Activated naive CD4-positive, alpha-beta T cell treated with anti-CD3 and anti-CD28 coated beads for 36 hours (primary cell): Measurements from ENCODE around the gene ALDH1L2. TPM values are rescaled to one million over a fixed set of nuclear protein-coding genes. Genes with fewer than 3 reads are reported as not detected.

Experiments used
- CTCF ChIA-PET: fragments of 350-600 bp; sonication (Branson Sonifier 250); formaldehyde crosslinking; loops from one replicate; lab custom pipeline; 2021; ENCODE audit warnings: antibody characterized with exemption; lab: Charles Lee
- DNase-seq: peaks from one replicate; pipeline ENCODE4 v3.0.0-alpha.2; 2020
- H3K27ac Mint-ChIP-seq: one replicate; pipeline ENCODE4 v1.8.0; 2021; ENCODE audit warnings: mild to moderate bottlenecking, mixed read lengths
- H3K27me3 Mint-ChIP-seq: one replicate; pipeline ENCODE4 v1.8.0; 2021; ENCODE audit warnings: low read depth, mixed read lengths
- H3K36me3 Mint-ChIP-seq: one replicate; pipeline ENCODE4 v1.8.0; 2021; ENCODE audit warnings: low read depth, mixed read lengths
- H3K4me1 Mint-ChIP-seq: one replicate; pipeline ENCODE4 v1.8.0; 2021; ENCODE audit warnings: low read depth, mixed read lengths
- H3K4me3 Mint-ChIP-seq: one replicate; pipeline ENCODE4 v1.8.0; 2021; ENCODE audit warnings: mild to moderate bottlenecking, moderate library complexity, mixed read lengths
- H3K9me3 Mint-ChIP-seq: one replicate; pipeline ENCODE4 v1.8.0; 2021; ENCODE audit warnings: mixed read lengths
- intact Hi-C: fragments of 100-400 bp; cut with micrococcal nuclease; formaldehyde crosslinking; loops from one replicate; pipeline ENCODE4 v1.15.1; 2023
- total RNA-seq, 2 experiments: library from RNA; stranded (reverse); gene quantifications; one replicate each; pipeline ENCODE4 v1.2.3, GENCODE V29; 2021

Gene ALDH1L2
- total RNA-seq, 2 experiments from 2014 or later: 12.2 to 14.3 TPM

DNA sequence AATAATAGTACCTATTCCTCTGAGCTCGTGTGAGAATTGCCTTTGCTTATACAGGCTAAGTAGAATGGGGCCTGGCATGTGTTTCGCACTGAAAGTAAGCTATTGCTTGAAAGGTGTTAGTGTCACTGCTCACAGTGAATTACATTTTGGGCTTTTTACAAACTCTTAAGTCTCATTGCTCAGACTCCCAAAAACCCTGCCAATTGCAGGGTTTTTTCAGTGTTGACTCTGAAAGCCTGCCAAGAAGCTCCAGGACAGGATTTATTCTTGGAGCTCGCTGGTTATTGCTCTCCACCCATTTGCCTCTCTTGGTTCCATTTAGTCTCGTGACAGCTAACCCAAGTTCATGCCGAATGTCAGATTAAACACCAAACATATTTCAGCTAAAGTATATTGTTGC is 58.4 kb downstream of the ALDH1L2 start:
- H3K9me3 Mint-ChIP-seq: no peaks in the 10 kb centered on the region
- H3K27me3 Mint-ChIP-seq: no peaks in the 10 kb centered on the region
- DNase-seq: no peak
- H3K4me3 Mint-ChIP-seq: no peak overlapping the region
- CTCF ChIA-PET: no interaction called here
- peaks cover 2% of the 10 kb centered on the region for H3K4me1 Mint-ChIP-seq
- intact Hi-C loops: no loop called here
- H3K27ac Mint-ChIP-seq: no peak overlapping the region
- H3K36me3 Mint-ChIP-seq: no peaks in the 10 kb centered on the region

DNA sequence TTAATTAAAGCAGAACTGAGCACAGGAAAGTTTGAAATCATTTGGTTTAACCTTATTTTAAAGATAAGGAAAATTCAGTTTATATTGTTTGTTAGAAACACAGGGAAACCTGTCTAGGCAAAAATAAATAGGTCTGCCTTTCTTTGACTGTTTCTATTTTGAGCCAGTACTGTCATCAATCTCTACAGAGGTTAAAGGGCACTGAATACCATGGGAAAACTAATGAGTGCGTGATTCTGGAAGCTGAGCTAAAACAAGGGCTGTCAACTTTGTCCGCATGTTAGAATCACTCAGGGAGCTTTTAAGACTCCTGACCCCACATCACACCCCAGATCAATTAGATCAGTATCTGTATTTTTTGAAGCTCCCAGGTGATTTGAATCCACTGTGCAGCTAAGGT is 59.3 kb downstream of the ALDH1L2 start:
- no peak overlapping the region for H3K27ac Mint-ChIP-seq
- no peaks in the 10 kb centered on the region for H3K36me3 Mint-ChIP-seq
- intact Hi-C loops: no loop called here
- no peaks in the 10 kb centered on the region for H3K4me1 Mint-ChIP-seq
- no peak overlapping the region for H3K4me3 Mint-ChIP-seq
- H3K9me3 Mint-ChIP-seq: no peaks in the 10 kb centered on the region
- no peak for DNase-seq
- CTCF ChIA-PET: no interaction called here
- H3K27me3 Mint-ChIP-seq: no peaks in the 10 kb centered on the region

DNA sequence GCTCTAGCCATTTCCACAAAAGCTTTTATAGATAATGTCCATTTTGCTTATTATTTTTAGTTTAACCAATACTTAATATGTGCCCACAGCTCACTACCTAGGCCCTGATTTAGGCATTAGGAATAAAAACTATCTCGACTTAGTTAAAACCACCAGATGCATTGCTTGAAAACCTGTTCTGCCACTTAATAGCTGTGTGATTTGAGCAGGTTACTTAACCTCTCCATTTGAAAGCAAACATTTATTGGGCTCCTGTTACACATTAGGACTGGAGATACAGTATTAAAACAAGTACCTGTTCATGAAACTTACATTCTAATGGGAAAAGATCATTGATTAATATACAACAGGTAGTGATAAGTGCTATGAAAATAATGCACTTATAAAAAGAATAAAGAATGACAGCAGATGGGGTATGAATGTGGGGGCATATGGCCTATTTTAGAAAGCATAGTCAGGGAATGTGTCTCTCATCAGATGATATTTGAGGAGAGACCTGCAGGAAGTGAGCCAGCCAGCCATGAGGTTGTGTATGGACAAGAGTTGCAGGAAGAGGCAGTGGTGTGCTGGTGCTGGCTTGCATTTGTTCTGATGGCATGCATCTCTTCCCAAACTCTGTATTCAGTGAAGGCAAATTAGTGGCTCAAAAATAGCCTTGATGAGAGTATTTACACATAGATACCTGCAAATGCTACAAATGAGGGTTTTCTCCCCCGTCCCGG is 63.9 kb downstream of the ALDH1L2 start:
- Mint-ChIP-seq H3K27ac (no peak overlapping the region), H3K9me3 (no peaks in the 10 kb centered on the region), H3K36me3 (peaks cover 9% of the 10 kb centered on the region), H3K4me3 (no peak overlapping the region), H3K27me3 (no peaks in the 10 kb centered on the region), H3K4me1 (no peaks in the 10 kb centered on the region)
- CTCF ChIA-PET: no interaction called here
- intact Hi-C loops: no loop called here
- DNase-seq: no peak

DNA sequence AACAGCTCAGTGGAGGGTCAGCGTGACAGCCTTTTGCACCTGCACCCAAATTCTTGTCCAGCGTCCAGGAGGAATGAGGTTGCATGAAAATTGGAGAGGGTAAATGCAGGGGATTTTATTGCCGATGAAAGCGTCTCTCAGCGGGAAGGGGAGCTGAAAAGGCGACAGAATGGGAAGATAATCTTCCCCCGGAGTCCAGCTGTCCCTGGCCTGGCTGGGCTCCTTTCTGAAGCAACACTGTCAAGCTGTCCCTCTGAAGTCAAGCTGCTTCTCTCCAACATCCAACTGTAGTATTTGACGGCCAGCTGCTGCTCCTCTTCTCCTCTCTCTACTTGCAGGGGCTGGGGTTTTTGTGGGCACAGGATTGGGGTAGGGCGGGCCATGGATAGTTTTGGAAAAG is 65.5 kb downstream of the ALDH1L2 start:
- intact Hi-C loops: no loop called here
- CTCF ChIA-PET: no interaction called here
- Mint-ChIP-seq H3K27me3 (no peaks in the 10 kb centered on the region), H3K9me3 (no peaks in the 10 kb centered on the region), H3K36me3 (peaks cover 15% of the 10 kb centered on the region), H3K27ac (no peak overlapping the region), H3K4me3 (no peak overlapping the region), H3K4me1 (peaks cover 4% of the 10 kb centered on the region)
- no peak for DNase-seq

DNA sequence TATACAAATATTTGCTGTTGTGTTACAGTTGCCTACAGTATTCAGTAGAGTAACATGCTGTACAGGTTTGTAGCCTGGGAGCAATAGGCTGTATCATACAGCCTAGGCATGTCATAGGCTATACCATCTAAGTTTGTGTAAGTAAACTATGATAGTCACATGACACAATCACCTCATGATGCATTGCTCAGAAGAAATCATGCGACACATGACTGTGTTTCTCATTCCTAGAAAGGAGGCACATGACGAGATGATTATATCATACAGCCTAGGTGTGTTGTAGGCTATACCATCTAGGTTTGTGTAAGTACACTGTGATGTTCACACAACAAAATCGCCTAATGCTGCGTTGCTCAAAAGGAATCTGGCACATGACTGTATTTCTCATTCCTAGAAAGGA is 66.2 kb downstream of the ALDH1L2 start:
- intact Hi-C loops: no loop called here
- CTCF ChIA-PET: interaction anchor here (0.7 kb wide), 1 partner anchor 700 kb away, joined by 7 read pairs; no protein-coding TSS in a partner anchor

DNA sequence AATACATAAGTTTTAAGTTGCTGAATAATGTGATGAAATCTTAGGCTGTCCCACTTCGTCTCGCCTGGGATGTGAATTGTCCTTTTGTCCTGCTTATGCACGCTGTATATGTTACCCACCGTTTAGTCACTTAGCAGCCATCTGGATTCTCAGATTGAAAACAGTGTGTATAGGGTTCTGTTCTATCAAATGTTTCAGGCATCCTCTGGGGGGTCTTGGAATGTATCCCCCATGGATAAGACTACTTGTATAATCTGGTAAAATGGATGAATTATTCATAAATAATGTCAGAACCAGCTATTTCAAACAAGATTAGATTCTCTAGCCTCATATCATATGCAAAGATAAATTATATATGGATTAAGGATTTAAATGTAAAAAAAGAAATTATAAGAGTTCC is 68.7 kb downstream of the ALDH1L2 start:
- Mint-ChIP-seq H3K27ac (no peak overlapping the region), H3K27me3 (no peaks in the 10 kb centered on the region), H3K9me3 (peaks cover 3% of the 10 kb centered on the region), H3K4me1 (peaks cover 4% of the 10 kb centered on the region), H3K4me3 (no peak overlapping the region), H3K36me3 (peaks cover 46% of the 10 kb centered on the region)
- DNase-seq: no peak
- CTCF ChIA-PET: interaction anchor here (0.7 kb wide), 1 partner anchor 330 kb away, joined by 3 read pairs; no protein-coding TSS in a partner anchor
- intact Hi-C loops: no loop called here

More for the DNA sequence above, 66.2 kb downstream of the ALDH1L2 start:
- no peak for DNase-seq
- peaks cover 4% of the 10 kb centered on the region for H3K4me1 Mint-ChIP-seq
- no peak overlapping the region for H3K4me3 Mint-ChIP-seq
- no peak overlapping the region for H3K27ac Mint-ChIP-seq
- peaks cover 21% of the 10 kb centered on the region for H3K36me3 Mint-ChIP-seq
- H3K27me3 Mint-ChIP-seq: no peaks in the 10 kb centered on the region
- H3K9me3 Mint-ChIP-seq: no peaks in the 10 kb centered on the region

DNA sequence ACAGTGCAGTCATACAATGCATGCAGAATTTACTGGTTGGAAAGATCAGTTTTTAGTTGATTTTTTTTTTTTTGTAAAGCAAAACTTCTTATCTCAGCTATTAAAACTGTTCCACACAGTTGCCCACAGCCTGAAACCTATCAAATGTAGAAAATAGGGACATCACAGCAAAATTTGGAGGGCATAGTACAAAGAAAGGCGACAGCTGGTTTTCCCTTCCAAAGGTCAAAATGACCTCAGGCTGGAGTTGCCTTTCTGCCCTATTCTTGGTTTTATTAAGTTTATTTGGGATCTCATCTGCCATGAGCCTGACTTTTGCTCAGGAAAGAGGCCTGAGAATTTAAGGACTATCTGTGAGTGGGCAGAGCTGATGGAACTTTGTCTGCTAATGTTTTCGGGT is 69.7 kb downstream of the ALDH1L2 start:
- Mint-ChIP-seq H3K4me1 (peaks cover 4% of the 10 kb centered on the region), H3K27ac (no peak overlapping the region), H3K27me3 (no peaks in the 10 kb centered on the region), H3K4me3 (no peak overlapping the region), H3K36me3 (peaks cover 55% of the 10 kb centered on the region), H3K9me3 (peaks cover 9% of the 10 kb centered on the region)
- CTCF ChIA-PET: no interaction called here
- intact Hi-C loops: no loop called here
- DNase-seq: no peak

DNA sequence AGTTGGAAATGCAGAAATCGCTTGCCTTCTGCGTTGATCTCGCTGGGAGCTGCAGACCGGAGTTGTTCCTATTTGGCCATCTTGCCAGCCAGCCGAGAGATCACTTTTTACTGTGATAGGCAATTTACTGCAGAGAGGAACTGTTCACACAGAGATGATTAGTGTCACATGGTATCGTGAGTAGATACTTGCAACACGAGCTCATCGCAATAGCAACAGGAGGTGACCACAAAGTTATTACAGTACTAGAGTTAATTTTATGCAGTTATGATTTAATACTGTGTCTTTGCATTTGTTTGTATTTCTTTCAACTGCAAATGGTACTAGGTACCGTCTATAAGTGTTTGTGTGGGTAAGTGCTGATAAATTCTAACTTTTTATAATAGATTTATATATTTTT is 70.4 kb downstream of the ALDH1L2 start:
- H3K27ac Mint-ChIP-seq: no peak overlapping the region
- no peak for DNase-seq
- peaks cover 9% of the 10 kb centered on the region for H3K9me3 Mint-ChIP-seq
- CTCF ChIA-PET: no interaction called here
- peaks cover 62% of the 10 kb centered on the region for H3K36me3 Mint-ChIP-seq
- H3K27me3 Mint-ChIP-seq: no peaks in the 10 kb centered on the region
- intact Hi-C loops: no loop called here
- H3K4me3 Mint-ChIP-seq: no peak overlapping the region
- peaks cover 4% of the 10 kb centered on the region for H3K4me1 Mint-ChIP-seq

DNA sequence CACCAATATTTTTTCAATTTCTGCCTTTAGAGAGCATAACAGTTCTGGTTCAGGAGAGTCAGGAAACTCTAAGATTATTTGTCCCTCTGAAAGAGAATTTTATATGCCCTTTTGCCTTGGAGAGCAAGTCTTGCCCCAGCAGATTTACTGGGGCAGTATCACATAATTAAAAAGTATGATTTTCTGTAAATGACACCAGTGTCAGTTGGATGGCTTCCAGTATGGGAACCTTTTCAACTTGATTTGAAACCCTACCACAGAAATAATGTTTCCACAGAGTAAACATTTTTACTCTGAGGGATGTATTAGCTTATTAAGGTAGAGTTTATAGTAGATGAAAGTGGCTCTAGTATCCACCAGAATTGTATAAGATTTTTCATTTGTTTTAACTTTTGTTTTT is 82.8 kb downstream of the ALDH1L2 start:
- Mint-ChIP-seq H3K27ac (no peak overlapping the region), H3K4me1 (peaks cover 11% of the 10 kb centered on the region), H3K4me3 (no peak overlapping the region), H3K27me3 (no peaks in the 10 kb centered on the region), H3K36me3 (peaks cover 83% of the 10 kb centered on the region), H3K9me3 (peaks cover 5% of the 10 kb centered on the region)
- CTCF ChIA-PET: interaction anchor here (0.6 kb wide), 2 partner anchors 126 to 1136 kb away, joined by 3 to 4 read pairs; no protein-coding TSS in a partner anchor
- no peak for DNase-seq
- intact Hi-C loops: no loop called here

DNA sequence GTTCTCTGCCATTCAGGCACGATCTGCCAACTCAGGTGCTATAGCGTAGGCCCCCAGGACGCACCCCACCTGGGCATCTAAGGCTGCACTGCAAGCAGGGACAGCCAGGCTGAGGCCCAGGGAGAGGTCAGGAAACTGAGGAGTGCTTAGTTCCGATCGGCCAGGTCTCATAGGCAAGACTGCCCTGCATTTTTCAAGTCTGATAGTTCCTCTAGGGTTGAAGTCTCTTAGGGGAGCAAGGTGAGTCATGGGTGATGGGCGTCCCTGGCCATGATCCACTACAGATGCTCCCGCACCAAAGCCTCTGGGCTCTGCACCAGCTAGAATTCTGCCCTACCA is 84.9 kb downstream of the ALDH1L2 start:
- no peak overlapping the region for H3K4me3 Mint-ChIP-seq
- CTCF ChIA-PET: no interaction called here
- no peaks in the 10 kb centered on the region for H3K27me3 Mint-ChIP-seq
- H3K36me3 Mint-ChIP-seq: peaks cover 77% of the 10 kb centered on the region
- H3K9me3 Mint-ChIP-seq: peaks cover 5% of the 10 kb centered on the region
- intact Hi-C loops: no loop called here
- DNase-seq: no peak
- no peak overlapping the region for H3K27ac Mint-ChIP-seq
- H3K4me1 Mint-ChIP-seq: peaks cover 5% of the 10 kb centered on the region

DNA sequence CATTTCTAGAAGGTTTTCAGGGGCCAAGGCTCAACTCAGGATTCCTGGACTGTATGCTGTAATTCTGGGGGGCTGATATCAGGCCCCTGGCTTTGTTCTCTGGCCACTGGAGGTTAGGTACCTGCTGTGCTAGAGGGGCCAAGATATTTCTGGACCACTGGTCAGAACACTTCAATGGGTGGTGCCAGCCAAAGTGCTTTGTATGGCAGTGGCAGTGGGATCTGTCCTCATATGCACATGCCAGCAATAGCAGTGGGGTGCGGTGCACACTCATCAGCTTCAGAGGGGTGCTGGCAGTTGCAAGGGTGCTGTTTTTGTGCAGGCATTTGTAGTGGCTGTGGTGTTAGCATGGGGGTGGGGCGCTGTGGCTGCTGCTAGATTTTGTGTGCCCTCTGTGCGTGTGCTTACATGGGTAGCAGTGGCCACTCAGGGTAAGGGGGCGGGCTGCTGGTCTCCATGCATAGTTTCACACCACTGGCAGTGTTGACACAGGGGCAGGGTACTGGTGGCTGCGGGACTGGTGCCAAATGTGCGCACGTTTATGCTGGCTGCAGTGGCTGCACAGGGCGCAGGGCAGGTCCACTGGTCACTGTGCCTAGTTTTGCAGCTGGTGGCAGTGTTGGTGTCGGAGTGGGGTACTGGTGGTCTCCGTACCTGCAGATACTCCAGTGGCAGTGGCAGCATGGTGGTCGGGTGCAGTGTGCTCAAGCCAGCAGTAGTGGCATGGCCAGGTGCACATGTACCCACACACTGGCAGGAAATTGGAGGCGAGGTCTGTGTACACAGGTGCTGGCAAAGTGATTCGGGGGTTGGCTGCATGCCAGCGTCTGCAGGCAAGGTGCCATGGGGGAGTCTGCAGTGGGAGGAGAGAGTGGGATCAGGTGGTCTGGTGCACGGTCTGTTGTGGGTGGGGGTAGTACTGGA is 85.6 kb downstream of the ALDH1L2 start:
- CTCF ChIA-PET: no interaction called here
- H3K4me3 Mint-ChIP-seq: no peak overlapping the region
- H3K36me3 Mint-ChIP-seq: peaks cover 78% of the 10 kb centered on the region
- intact Hi-C loops: no loop called here
- no peak overlapping the region for H3K27ac Mint-ChIP-seq
- no peak for DNase-seq
- H3K9me3 Mint-ChIP-seq: peaks cover 5% of the 10 kb centered on the region
- no peaks in the 10 kb centered on the region for H3K27me3 Mint-ChIP-seq
- H3K4me1 Mint-ChIP-seq: peaks cover 5% of the 10 kb centered on the region

DNA sequence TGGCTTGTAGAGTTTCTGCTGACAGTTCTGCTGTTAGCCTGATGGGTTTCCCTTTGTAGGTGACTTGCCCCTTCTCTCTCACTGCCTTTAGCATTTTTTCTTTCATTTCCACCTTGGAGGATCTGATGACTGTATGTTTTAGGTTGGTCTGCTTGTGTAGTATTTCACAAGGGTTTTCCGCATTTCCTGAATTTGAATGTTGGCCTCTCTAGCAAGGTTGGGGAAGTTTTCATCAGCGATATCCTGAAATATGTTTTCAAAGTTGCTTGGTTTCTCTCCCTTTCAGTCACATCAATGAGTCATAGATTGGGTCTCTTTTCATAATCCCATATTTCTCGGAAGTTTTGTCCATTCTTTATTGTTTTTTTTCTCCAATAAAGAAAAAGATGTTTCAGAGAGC is 86.7 kb downstream of the ALDH1L2 start:
- H3K4me3 Mint-ChIP-seq: no peak overlapping the region
- intact Hi-C loops: no loop called here
- peaks cover 79% of the 10 kb centered on the region for H3K36me3 Mint-ChIP-seq
- H3K9me3 Mint-ChIP-seq: peaks cover 5% of the 10 kb centered on the region
- H3K27ac Mint-ChIP-seq: no peak overlapping the region
- peaks cover 5% of the 10 kb centered on the region for H3K4me1 Mint-ChIP-seq
- CTCF ChIA-PET: no interaction called here
- no peaks in the 10 kb centered on the region for H3K27me3 Mint-ChIP-seq
- no peak for DNase-seq
